Body of pancreas (tissue), 4 donors: ENCODE measurements around the gene TMBIM6. TPM values are rescaled to one million over a fixed set of nuclear protein-coding genes. Genes with fewer than 3 reads are reported as not detected.
A peak's percentile ranks its signal among the peaks of the same experiment; 100 is the strongest.
"Not testable (repeated sequence)": the region's sequence is repeated elsewhere in the genome, so short reads cannot be mapped to it uniquely, and the experiment has no call there.

Experiments used
- ATAC-seq: fragments of 150-250 bp; one replicate; pipeline ENCODE4 v1.9.1; 2016
- DNase-seq, 4 donors: peaks; one replicate each; pipeline ENCODE4 v3.0.0-alpha.2; 2019
- H3K27ac ChIP-seq, 4 donors: fragments of 200-600 bp; sonication (generic); 1 replicate in 3 of 4; 2 replicates in 1 of 4; pipeline versions ENCODE4 v1.5.1 to v1.6.1; 2016 to 2019; ENCODE audit warnings: mild to moderate bottlenecking in 1 of 4, mixed read lengths in 1 of 4, moderate library complexity in 1 of 4
- H3K27me3 ChIP-seq, 2 donors: fragments of 200-600 bp; sonication (generic); one replicate each; pipeline ENCODE4 v1.6.0; 2016; ENCODE audit warnings: mild to moderate bottlenecking in 1 of 2
- H3K36me3 ChIP-seq, 2 donors: fragments of 200-600 bp; sonication (generic); replicated peaks in 1 of 2; 2 replicates each; pipeline ENCODE4 v1.5.1; 2016; ENCODE audit warnings: low read depth in 2 of 2; ENCODE audit not compliant: insufficient read depth in 1 of 2
- H3K4me1 ChIP-seq: fragments of 200-600 bp; sonication (generic); one replicate; pipeline ENCODE4 v1.6.0; 2016
- H3K4me3 ChIP-seq, 2 donors: fragments of 200-600 bp; sonication (generic); 1 replicate in 1 of 2; 2 replicates in 1 of 2; pipeline ENCODE4 v1.5.1; 2016 to 2019
- H3K9me3 ChIP-seq, 3 donors: fragments of 200-600 bp; sonication (generic); 1 replicate in 2 of 3; 2 replicates in 1 of 3; pipeline ENCODE4 v1.5.1; 2016
- CTCF ChIP-seq, 7 experiments: fragments of 450-650 bp in 4 of 7; fragments of 200-600 bp in 3 of 7; sonication (generic) in 3 of 7; IDR thresholded peaks; one replicate each; pipeline ENCODE4 v1.5.1; 2016 to 2019; ENCODE audit warnings: antibody characterized with exemption in 7 of 7
- POLR2A ChIP-seq, 3 donors: fragments of 450-650 bp; IDR thresholded peaks; one replicate each; pipeline ENCODE4 v1.6.1; 2016; ENCODE audit warnings: antibody characterized with exemption in 3 of 3, mild to moderate bottlenecking in 2 of 3
- WGBS, 2 donors: methylation state at CpG; one replicate each; pipeline ENCODE4 v1.1.5; 2017; 5-methylcytosine and 5-hydroxymethylcytosine counted together
- intact Hi-C: fragments of 100-400 bp; cut with DNase I; formaldehyde crosslinking; loops from one replicate; pipeline ENCODE4 v1.15.1; 2023
- total RNA-seq, 2 donors: library from RNA; depleted of rRNA; stranded (reverse); fragments of >200 nt; gene quantifications; one replicate each; pipeline ENCODE4 v1.1.0, GENCODE V29; 2016

Gene TMBIM6
- total RNA-seq, 2 donors from 2014 or later, result 234 to 256 TPM

- Histone ChIP-seq H3K36me3 (no peaks in the 10 kb centered on the region), H3K9me3 (no peaks in the 10 kb centered on the region), H3K4me3 (no peak overlapping the region), H3K4me1 (peaks cover 4% of the 10 kb centered on the region), H3K27ac (no peak overlapping the region), H3K27me3 (no peaks in the 10 kb centered on the region)
- intact Hi-C loops, result loop anchor here (5.0 kb wide), 1 partner anchor 65 kb away; no protein-coding TSS in a partner anchor
- TF ChIP-seq POLR2A (IDR thresholded peaks at IDR 0.05) (no peak), CTCF (IDR thresholded peaks at IDR 0.05) (no peak)
- ATAC-seq, result peak; percentile 3
- no peak for DNase-seq
- WGBS, 2 donors, result 40 to 43% methylated on average over 11 of the region's 11 CpGs
These were observed 33.6 kb upstream of the TMBIM6 start for GRCh38 chr12:49707812-49708147.

GRCh38 chr12:49708851-49709250 is 32.5 kb upstream of the TMBIM6 start:
- intact Hi-C loops, result loop anchor here (5.0 kb wide), 1 partner anchor 67 kb away; no protein-coding TSS in a partner anchor
- Histone ChIP-seq H3K36me3 (no peaks in the 10 kb centered on the region), H3K27me3 (no peaks in the 10 kb centered on the region), H3K4me1 (peaks cover 4% of the 10 kb centered on the region), H3K27ac (no peak overlapping the region), H3K9me3 (no peaks in the 10 kb centered on the region), H3K4me3 (no peak overlapping the region)
- ATAC-seq (no peak), DNase-seq (no peak)
- 50 to 67% methylated on average over 3 of the region's 3 CpGs for WGBS, 2 donors
- TF ChIP-seq POLR2A (IDR thresholded peaks at IDR 0.05) (no peak), CTCF (IDR thresholded peaks at IDR 0.05) (no peak)

GRCh38 chr12:49713952-49714351 is 27.4 kb upstream of the TMBIM6 start:
- H3K9me3 ChIP-seq, H3K27ac ChIP-seq, H3K36me3 ChIP-seq, DNase-seq, intact Hi-C loops, H3K4me3 ChIP-seq, H3K4me1 ChIP-seq, H3K27me3 ChIP-seq, ATAC-seq: not testable (repeated sequence)
- 88 to 95% methylated on average over 3 of the region's 3 CpGs for WGBS, 2 donors

- ATAC-seq (no peak), DNase-seq (no peak)
- Histone ChIP-seq H3K4me1 (no peaks in the 10 kb centered on the region), H3K9me3 (no peaks in the 10 kb centered on the region), H3K36me3 (no peaks in the 10 kb centered on the region), H3K27me3 (no peaks in the 10 kb centered on the region), H3K27ac (no peak overlapping the region), H3K4me3 (no peak overlapping the region)
- WGBS, 2 donors, result 48 to 61% methylated on average over 2 of the region's 2 CpGs
- intact Hi-C loops, result no loop called here
- TF ChIP-seq CTCF (IDR thresholded peaks at IDR 0.05) (no peak), POLR2A (IDR thresholded peaks at IDR 0.05) (no peak)
These were observed 24.8 kb upstream of the TMBIM6 start for GRCh38 chr12:49716553-49716952.

GRCh38 chr12:49717800-49718199 is 23.6 kb upstream of the TMBIM6 start:
- H3K4me1 ChIP-seq, H3K4me3 ChIP-seq, H3K36me3 ChIP-seq, DNase-seq, H3K9me3 ChIP-seq, H3K27me3 ChIP-seq, H3K27ac ChIP-seq, ATAC-seq, intact Hi-C loops: not testable (repeated sequence)
- 66 to 75% methylated on average over 3 of the region's 3 CpGs for WGBS, 2 donors

GRCh38 chr12:49720214-49720613 is 21.1 kb upstream of the TMBIM6 start:
- ATAC-seq (no peak), DNase-seq (no peak)
- WGBS, 2 donors, result 0 to 23% methylated on average over 1 of the region's 1 CpG
- no peaks in the 10 kb centered on the region for H3K36me3 ChIP-seq
- intact Hi-C loops, result no loop called here
- no peaks in the 10 kb centered on the region for H3K27me3 ChIP-seq
- no peak overlapping the region for H3K4me3 ChIP-seq
- H3K27ac ChIP-seq, result no peak overlapping the region
- no peaks in the 10 kb centered on the region for H3K9me3 ChIP-seq
- no peaks in the 10 kb centered on the region for H3K4me1 ChIP-seq
- TF ChIP-seq POLR2A (IDR thresholded peaks at IDR 0.05), result no peak
- peak in 2 of 7 experiments; percentile 8 to 21 for TF ChIP-seq CTCF (IDR thresholded peaks at IDR 0.05)

- ATAC-seq, H3K4me1 ChIP-seq, intact Hi-C loops, H3K36me3 ChIP-seq, H3K9me3 ChIP-seq, DNase-seq, H3K4me3 ChIP-seq, H3K27ac ChIP-seq, H3K27me3 ChIP-seq: not testable (repeated sequence)
- WGBS, 2 donors, result 80% methylated on average over 3 of the region's 3 CpGs
These were observed 20.0 kb upstream of the TMBIM6 start for GRCh38 chr12:49721355-49721754.
